IMR-90 (cell line): ENCODE data around the gene CA12. TPM values are rescaled to one million over a fixed set of nuclear protein-coding genes. Genes with fewer than 3 reads are reported as not detected.

Source experiments
- ATAC-seq: fragments of 200-7000 bp; cut with Tn5 transposase; 2 replicates; pipeline ENCODE4 v1.9.1; 2020; ENCODE audit warnings: low read depth, mild to moderate bottlenecking, moderate library complexity
- BruUV-seq: library from RNA; stranded (reverse); fragments of 400-500 nt; replicated peaks from 2 replicates; lab custom pipeline; 2021; lab: Mats Ljungman, UMichigan
- CTCF ChIA-PET: fragments of 300-600 bp; formaldehyde crosslinking; extraction: SDS; loops from one replicate; lab custom pipeline; 2021; ENCODE audit warnings: antibody characterized with exemption; lab: Yijun Ruan, JAX
- POLR2A ChIA-PET: fragments of 300-600 bp; sonication (Branson Sonifier 250); formaldehyde crosslinking; loops from one replicate; lab custom pipeline; 2022; ENCODE audit warnings: antibody characterized with exemption; ENCODE audit not compliant: unreplicated experiment; lab: Charles Lee
- DNase-seq: peaks from one replicate; pipeline ENCODE4 v3.0.0; 2013
- H2AFZ ChIP-seq: replicated peaks from 2 replicates; pipeline ENCODE3; 2013; ENCODE audit warnings: low read length, mild to moderate bottlenecking; ENCODE audit not compliant: poor library complexity
- H2AK5ac ChIP-seq: 2 replicates; pipeline ENCODE4 v1.6.1; 2013; ENCODE audit warnings: low read depth, low read length, inconsistent platforms
- H2AK9ac ChIP-seq: replicated peaks from 2 replicates; pipeline ENCODE3; 2013; ENCODE audit warnings: mild to moderate bottlenecking, low read depth, low read length, moderate library complexity; ENCODE audit not compliant: poor library complexity
- H2BK120ac ChIP-seq: 2 replicates; pipeline ENCODE4 v1.6.1; 2013; ENCODE audit warnings: low read depth, low read length, inconsistent platforms
- H2BK15ac ChIP-seq: 3 replicates; pipeline ENCODE4 v1.6.1; 2013; ENCODE audit warnings: low read depth, low read length, inconsistent platforms
- H2BK20ac ChIP-seq: 2 replicates; pipeline ENCODE4 v1.6.1; 2013; ENCODE audit warnings: low read depth, mild to moderate bottlenecking, inconsistent platforms, low read length, moderate library complexity
- H2BK5ac ChIP-seq: 2 replicates; pipeline ENCODE4 v1.6.1; 2013; ENCODE audit warnings: mild to moderate bottlenecking, low read depth, low read length, inconsistent platforms; ENCODE audit not compliant: poor library complexity, severe bottlenecking
- H3K14ac ChIP-seq: replicated peaks from 2 replicates; pipeline ENCODE4 v1.6.1; 2013; ENCODE audit warnings: low read depth, low read length, inconsistent platforms
- H3K18ac ChIP-seq: 2 replicates; pipeline ENCODE4 v1.6.1; 2013; ENCODE audit warnings: low read depth, low read length, control low read depth
- H3K23ac ChIP-seq: 2 replicates; pipeline ENCODE4 v1.6.1; 2013; ENCODE audit warnings: low read depth, low read length, inconsistent platforms
- H3K27ac ChIP-seq: 2 replicates; pipeline ENCODE4 v1.5.1; 2013; ENCODE audit warnings: mild to moderate bottlenecking, control low read depth, low read length; ENCODE audit not compliant: insufficient read depth
- H3K27me3 ChIP-seq: 2 replicates; pipeline ENCODE4 v1.6.1; 2013; ENCODE audit warnings: low read length; ENCODE audit not compliant: control insufficient read depth, insufficient read depth
- H3K36me3 ChIP-seq: 2 replicates; pipeline ENCODE4 v1.6.1; 2013; ENCODE audit warnings: low read length, mixed read lengths; ENCODE audit not compliant: control insufficient read depth, insufficient read depth
- H3K4ac ChIP-seq: 2 replicates; pipeline ENCODE4 v1.6.1; 2013; ENCODE audit warnings: low read depth, low read length, inconsistent platforms
- H3K4me1 ChIP-seq: 2 replicates; pipeline ENCODE4 v1.6.1; 2013; ENCODE audit warnings: low read length, mixed read lengths; ENCODE audit not compliant: control insufficient read depth, insufficient read depth
- H3K4me2 ChIP-seq: 2 replicates; pipeline ENCODE4 v1.6.1; 2013; ENCODE audit warnings: low read depth, mild to moderate bottlenecking, control low read depth, low read length, moderate library complexity
- H3K4me3 ChIP-seq: 2 replicates; pipeline ENCODE4 v1.5.1; 2013; ENCODE audit warnings: low read depth, mild to moderate bottlenecking, control low read depth, low read length, moderate library complexity; ENCODE audit not compliant: insufficient read depth
- H3K56ac ChIP-seq: 2 replicates; pipeline ENCODE4 v1.6.1; 2013; ENCODE audit warnings: low read length, inconsistent platforms; ENCODE audit not compliant: insufficient read depth; ENCODE audit errors: extremely low read depth
- H3K79me1 ChIP-seq, 2 experiments: 2 replicates each; pipeline ENCODE4 v1.6.1; 2013; ENCODE audit warnings: low read length in 2 of 2, inconsistent platforms in 1 of 2, low read depth in 1 of 2
- H3K9ac ChIP-seq: 2 replicates; pipeline ENCODE4 v1.6.1; 2013; ENCODE audit warnings: low read depth, low read length, control low read depth
- H3K9me1 ChIP-seq: 2 replicates; pipeline ENCODE4 v1.6.1; 2013; ENCODE audit warnings: low read length, inconsistent platforms; ENCODE audit not compliant: insufficient read depth
- H3K9me3 ChIP-seq: 2 replicates; pipeline ENCODE4 v1.6.1; 2013; ENCODE audit warnings: low read length; ENCODE audit not compliant: control insufficient read depth, insufficient read depth
- H4K20me1 ChIP-seq: 2 replicates; pipeline ENCODE4 v1.6.1; 2013; ENCODE audit warnings: low read length, inconsistent platforms; ENCODE audit not compliant: insufficient read depth
- H4K5ac ChIP-seq: 2 replicates; pipeline ENCODE4 v1.6.1; 2013; ENCODE audit warnings: mild to moderate bottlenecking, low read depth, low read length, control low read depth
- H4K8ac ChIP-seq, 2 experiments: 2 replicates each; pipeline ENCODE4 v1.6.1; 2013; ENCODE audit warnings: low read depth in 2 of 2, low read length in 2 of 2, control low read depth in 1 of 2, inconsistent platforms in 1 of 2
- H4K91ac ChIP-seq: 2 replicates; pipeline ENCODE4 v1.6.1; 2013; ENCODE audit warnings: low read depth, low read length, inconsistent platforms; ENCODE audit not compliant: insufficient read depth
- BHLHE40 ChIP-seq: fragments of 150-350 bp; IDR thresholded peaks from 2 replicates; pipeline ENCODE4 v1.6.1; 2016; ENCODE audit warnings: mild to moderate bottlenecking, low read depth, low read length
- CHD1 ChIP-seq: IDR thresholded peaks from 2 replicates; pipeline ENCODE4 v1.6.1; 2012; ENCODE audit warnings: low read depth, low read length, improper control_type of control experiment
- RAD21 ChIP-seq: IDR thresholded peaks from 2 replicates; pipeline ENCODE4 v1.6.1; 2012; ENCODE audit warnings: low read length, improper control_type of control experiment
- SMC3 ChIP-seq: fragments of 150-350 bp; IDR thresholded peaks from 2 replicates; pipeline ENCODE4 v1.6.1; 2016; ENCODE audit warnings: low read depth, mild to moderate bottlenecking, antibody characterized with exemption, low read length, moderate library complexity
- WGBS, 2 experiments: methylation state at CpG; one replicate each; pipeline versions ENCODE4 v1.1.5 to v1.1.7; 2013; ENCODE audit warnings: missing lambda C conversion rate in 2 of 2; ENCODE audit not compliant: insufficient read length in 1 of 2; ENCODE audit errors: extremely low coverage in 2 of 2; 5-methylcytosine and 5-hydroxymethylcytosine counted together
- dilution Hi-C: fragments of 300-500 bp; cut with HindIII; formaldehyde crosslinking; loops from one replicate; pipeline ENCODE4 v1.14.3; 2018; ENCODE audit warnings: low sequenced_read_pairs; ENCODE audit not compliant: unreplicated experiment
- in situ Hi-C: fragments of 300-500 bp; cut with MboI; formaldehyde crosslinking; loops from 3 replicates; pipeline ENCODE4 v1.14.3; 2019; ENCODE audit warnings: low sequenced_read_pairs, inconsistent platforms, mixed read lengths
- intact Hi-C: fragments of 100-400 bp; cut with micrococcal nuclease; formaldehyde crosslinking; loops from 2 replicates; pipeline ENCODE4 v1.10.0; 2022
- polyA plus RNA-seq, 3 experiments: library from polyadenylated mRNA; depleted of rRNA; stranded (reverse); fragments of >200 nt; gene quantifications; 2 replicates each; pipeline ENCODE4 v1.2.3, GENCODE V29; 2012; ENCODE audit warnings: low replicate concordance in 1 of 3
- total RNA-seq: library from RNA; depleted of rRNA; stranded (reverse); fragments of >200 nt; gene quantifications from 2 replicates; pipeline ENCODE4 v1.2.3, GENCODE V29; 2012

Gene CA12
- total and polyA plus RNA-seq, 2 of the 4 experiments (the other 2 are of a cell fraction), result 33.7 to 52.6 TPM

- no peak overlapping the region for H4K8ac ChIP-seq
- no CpG with 5 or more reads among the region's 9 CpGs for whole genome bisulfite sequencing, 2 experiments
- TF ChIP-seq RAD21, result no peak
- TF ChIP-seq CHD1, result no peak
- TF ChIP-seq SMC3, result no peak
- TF ChIP-seq BHLHE40, result no peak
- H3K9me1 ChIP-seq, result peaks cover 3% of the 10 kb centered on the region
- POLR2A ChIA-PET, result no interaction called here
- H2BK20ac ChIP-seq, result no peak overlapping the region
- H2AK9ac ChIP-seq, result no peak overlapping the region
- peaks cover 3% of the 10 kb centered on the region in 2 experiments; a peak in 3 of 4 replicates for H3K79me1 ChIP-seq
- no peaks in the 10 kb centered on the region for H3K27me3 ChIP-seq
- DNase-seq (no peak), ATAC-seq (no peak)
- H2AK5ac ChIP-seq, result no peak overlapping the region
- no peak overlapping the region for H3K4me2 ChIP-seq
- in situ Hi-C loops (loop anchor here (25.0 kb wide), 1 partner anchor 779 kb away; no protein-coding TSS in a partner anchor), dilution Hi-C loops (no loop called here), intact Hi-C loops (no loop called here)
- H2AFZ ChIP-seq, result no peak overlapping the region
- no peak overlapping the region for H3K4me3 ChIP-seq
- H3K14ac ChIP-seq, result no peak overlapping the region
- H3K9ac ChIP-seq, result no peak overlapping the region
- no peak overlapping the region for H2BK15ac ChIP-seq
- H4K20me1 ChIP-seq, result no peaks in the 10 kb centered on the region
- no peak overlapping the region for H3K27ac ChIP-seq
- peaks cover 2% of the 10 kb centered on the region; the same call in 1 of the 2 replicates for H3K4me1 ChIP-seq
- peaks cover 13% of the 10 kb centered on the region for H3K36me3 ChIP-seq
- no TSS peak for BruUV-seq
- CTCF ChIA-PET, result no interaction called here
- no peak overlapping the region for H3K18ac ChIP-seq
- no peak overlapping the region for H2BK5ac ChIP-seq
- H4K5ac ChIP-seq, result no peak overlapping the region
- no peak overlapping the region for H4K91ac ChIP-seq
- H2BK120ac ChIP-seq, result no peak overlapping the region
- H3K23ac ChIP-seq, result no peak overlapping the region
- no peaks in the 10 kb centered on the region for H3K9me3 ChIP-seq
- no peak overlapping the region for H3K56ac ChIP-seq
- no peak overlapping the region for H3K4ac ChIP-seq
Observed at GRCh38 chr15:63283126-63283525, 98.5 kb downstream of the CA12 start.
